Endothelial cell of hepatic sinusoid (primary cell): ENCODE results near the gene SCG5.

Experiments used
- in situ Hi-C: cut with HindIII; loops from 2 replicates; pipeline ENCODE4 v1.10.0; 2017; ENCODE audit warnings: low sequenced_read_pairs

SCG5 gene

DNA sequence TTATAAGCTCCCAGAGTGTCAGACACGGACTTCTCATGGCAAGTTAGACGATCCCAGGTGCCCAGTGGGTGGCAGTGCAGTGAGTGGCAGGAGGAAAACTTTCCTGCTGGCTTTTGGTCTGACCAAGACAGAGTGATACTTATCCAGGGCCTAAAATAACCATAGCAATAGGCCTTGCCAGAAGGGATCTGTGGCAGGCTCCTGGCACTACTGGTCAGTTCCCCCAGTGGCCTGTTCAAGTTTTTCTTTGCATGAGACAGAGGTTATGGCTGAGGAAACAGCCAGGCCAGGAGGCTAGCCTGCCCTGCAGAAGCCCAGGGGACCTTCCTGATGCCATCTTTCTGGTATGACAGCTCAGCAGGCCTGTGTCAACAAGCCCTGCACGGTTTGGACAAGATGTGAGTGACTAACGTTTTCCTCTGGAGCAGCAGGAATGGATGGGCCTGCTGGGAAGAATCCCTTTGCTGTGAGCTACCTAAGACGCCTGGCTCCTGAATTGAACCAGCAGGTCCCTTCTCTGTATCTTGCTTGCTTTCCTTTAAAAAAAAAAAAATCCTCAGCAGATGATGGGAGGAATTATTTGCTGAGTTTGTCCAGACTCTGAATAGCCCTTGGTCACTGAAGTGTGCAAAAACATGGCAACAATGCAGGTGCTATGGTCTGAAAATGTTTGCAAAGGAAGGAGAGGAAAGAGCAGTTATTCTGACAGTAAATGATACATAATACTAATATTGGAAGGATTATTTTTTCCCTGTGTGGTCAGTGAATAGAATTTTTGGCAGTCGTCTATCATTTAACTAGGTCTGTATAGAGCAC lies 18.0 kb downstream of the SCG5 start:
- in situ Hi-C loops: loop anchor here (10.0 kb wide), 1 partner anchor 75 kb away; no protein-coding TSS in a partner anchor

DNA sequence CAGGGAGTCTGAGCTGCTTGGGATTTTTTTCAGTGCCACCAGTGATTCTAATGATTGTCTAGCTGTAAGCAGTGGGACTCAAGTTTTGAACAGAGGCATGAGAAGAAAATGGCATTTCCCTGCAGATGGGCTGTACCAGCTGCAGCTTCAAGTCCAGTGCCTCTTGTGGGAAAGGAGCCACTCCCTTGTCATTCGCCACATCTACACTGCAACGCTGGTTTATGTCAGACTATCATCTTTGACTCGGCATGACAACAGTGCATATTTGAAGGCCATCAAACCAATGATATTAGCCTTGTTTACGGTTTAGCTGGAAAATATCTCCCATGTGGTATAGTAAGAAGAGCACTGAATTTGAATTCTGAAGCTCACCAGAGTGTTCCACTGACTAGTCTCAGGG lies 22.2 kb downstream of the SCG5 start:
- in situ Hi-C loops: loop anchor here (10.0 kb wide), 1 partner anchor 71 kb away; no protein-coding TSS in a partner anchor

DNA sequence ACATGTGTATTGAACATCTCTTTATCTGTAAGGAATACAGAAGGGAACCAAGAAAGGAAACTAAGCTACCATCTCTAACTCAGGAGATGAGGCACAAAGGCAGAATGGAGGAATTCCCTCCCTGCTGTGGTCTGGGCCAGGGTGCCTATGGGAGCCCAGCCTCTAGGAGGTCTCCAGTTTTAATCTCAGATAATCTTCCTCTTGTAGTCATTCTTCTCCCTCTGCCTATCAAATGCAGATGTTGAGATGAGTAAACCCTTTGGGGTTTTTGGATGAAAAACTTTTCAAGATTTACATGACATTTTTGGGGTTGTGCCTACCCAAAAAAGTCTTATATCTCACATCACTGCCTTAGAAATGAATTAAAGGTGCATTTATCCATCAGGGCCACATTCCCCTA lies 23.3 kb downstream of the SCG5 start:
- in situ Hi-C loops: loop anchor here (5.0 to 10.0 kb wide), 2 partner anchors 43 to 70 kb away; no protein-coding TSS in a partner anchor

DNA sequence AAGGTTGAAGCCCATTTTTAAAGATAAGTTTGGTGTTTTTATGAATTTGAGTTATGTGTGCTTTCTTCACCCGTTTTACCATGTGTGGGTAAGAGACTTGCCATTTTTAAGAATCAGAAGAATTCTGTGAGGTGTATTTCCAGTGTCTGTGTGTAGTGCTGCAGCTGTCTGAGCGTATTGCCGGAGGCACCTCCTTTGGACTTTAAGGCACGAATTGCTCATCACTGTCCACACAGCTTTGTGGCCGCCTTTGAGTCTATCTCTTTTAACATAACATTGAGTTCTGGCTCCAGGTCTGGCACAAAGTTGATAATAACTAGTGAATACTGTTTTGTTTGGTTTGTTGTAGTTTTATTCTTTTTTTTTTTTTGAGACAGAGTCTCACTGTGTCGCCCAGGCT lies 25.8 kb downstream of the SCG5 start:
- in situ Hi-C loops: loop anchor here (5.0 to 10.0 kb wide), 2 partner anchors 40 to 67 kb away; no protein-coding TSS in a partner anchor

DNA sequence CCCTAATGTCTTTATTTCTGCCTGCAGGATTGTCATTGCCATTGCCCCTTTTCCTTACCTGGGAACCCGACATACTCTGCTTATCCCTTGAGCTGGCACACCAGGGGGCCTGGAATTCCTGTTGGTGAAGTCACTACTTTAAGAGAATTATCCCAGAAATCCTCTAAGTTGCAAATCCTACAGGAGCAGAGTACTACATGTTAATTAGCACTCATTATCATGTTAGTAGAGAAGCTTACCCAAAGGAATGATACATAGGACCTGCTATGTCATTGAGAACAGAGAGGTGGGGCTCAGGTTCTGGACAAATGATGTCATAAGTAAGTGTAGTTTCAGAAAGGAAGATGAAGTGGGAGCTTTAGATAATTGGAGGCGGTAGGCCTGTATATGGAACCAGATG lies 27.4 kb downstream of the SCG5 start:
- in situ Hi-C loops: loop anchor here (5.0 to 10.0 kb wide), 2 partner anchors 38 to 66 kb away; no protein-coding TSS in a partner anchor

DNA sequence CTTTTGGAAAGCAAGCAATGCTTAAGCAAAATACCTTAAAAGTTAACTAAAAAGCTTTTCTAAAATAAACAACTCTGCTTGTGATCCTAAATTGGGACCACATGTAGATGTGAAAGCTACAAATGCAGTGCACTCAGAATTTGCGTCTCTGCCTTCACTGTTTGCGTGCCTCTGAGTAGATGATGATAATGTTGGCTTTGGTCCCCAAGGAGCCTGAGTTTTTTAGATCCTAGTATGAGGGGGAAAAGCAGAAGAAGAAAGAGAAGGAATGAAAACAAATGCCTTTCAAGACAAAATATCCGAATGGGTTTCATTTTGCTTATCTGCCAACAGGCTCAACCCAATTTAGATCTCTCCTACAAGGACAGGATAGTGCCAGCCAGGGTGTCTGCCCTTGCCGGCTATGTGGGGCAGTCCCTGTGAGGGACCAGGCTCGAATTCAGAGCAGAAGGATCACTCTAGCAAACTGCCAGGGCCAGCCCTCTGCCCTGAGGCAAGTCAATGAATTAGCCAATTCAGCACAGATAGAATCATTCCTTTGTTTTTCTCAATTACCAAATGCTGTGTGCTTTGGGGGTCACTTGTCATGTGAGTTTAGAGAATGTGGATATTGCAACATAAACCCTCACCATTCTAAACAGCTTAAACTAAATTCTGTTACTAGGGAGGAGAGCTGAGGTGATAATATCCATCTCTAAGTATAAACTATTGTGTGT lies 28.5 kb downstream of the SCG5 start:
- in situ Hi-C loops: loop anchor here (5.0 to 10.0 kb wide), 2 partner anchors 37 to 65 kb away; no protein-coding TSS in a partner anchor

DNA sequence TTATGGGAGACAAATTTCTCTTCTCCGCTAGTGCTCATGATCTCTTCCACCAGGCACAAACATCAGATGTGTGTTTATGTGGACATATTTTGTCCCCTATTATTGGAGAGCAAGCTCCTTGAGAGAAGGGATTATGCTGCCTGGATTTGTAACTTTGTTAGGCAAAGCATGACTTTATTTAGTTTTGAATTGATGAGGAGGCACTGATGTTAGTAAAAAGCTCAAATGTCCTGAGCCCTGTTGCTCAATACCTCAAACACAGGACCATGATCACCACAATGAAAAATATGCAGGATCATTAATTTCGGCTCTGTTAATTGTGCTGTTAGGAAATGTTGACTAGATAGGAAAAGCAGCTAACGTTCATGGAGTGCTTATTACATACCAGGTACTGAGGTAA lies 29.1 kb downstream of the SCG5 start:
- in situ Hi-C loops: no loop called here

DNA sequence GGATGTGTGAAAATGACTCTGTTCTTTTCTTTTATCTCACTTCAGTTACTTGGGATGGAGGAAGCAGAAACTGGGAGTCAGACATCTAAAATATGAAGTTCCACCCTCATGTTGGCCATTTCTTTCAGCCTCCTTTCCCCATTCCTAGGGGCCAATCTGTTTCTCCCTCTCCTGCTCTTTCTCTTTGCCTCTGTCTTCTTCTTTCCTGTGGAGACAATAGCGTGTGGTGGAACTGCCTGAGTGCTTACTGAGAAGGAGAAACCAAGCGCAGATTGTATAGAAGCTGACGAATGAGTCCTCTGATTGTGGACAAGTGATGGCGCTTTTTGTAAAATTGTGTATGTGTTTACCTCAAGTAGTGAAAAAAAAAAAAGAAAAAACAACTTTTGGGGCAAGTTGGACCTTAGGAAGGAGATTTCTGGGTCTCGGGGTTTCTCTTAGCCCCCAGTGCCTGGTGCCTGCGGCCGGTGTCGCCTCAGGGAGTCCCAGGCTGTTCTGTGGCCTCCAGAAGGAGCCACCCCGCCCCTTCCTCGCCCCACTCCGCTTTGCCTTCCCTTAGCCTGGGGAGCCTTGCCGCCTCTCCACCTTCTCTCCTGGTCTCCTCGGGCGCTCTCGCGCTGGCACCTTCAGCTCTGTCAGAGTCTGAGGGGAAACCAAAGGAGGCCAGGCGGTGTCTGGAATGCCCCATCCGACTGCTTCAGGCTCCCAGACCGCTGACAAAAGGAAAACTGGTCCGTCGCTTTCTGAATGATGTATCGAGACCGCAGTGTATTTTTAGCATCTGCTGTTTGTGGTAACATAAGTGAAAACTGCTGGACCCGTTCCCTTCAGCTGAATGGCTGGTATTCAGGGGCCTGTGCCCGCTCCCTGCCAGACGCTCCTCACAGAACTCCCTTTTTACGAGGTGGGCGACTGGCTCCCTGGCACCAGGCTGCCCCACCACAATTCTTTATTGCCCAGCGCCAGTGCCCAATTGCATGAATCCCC lies 30.1 kb downstream of the SCG5 start:
- in situ Hi-C loops: no loop called here

DNA sequence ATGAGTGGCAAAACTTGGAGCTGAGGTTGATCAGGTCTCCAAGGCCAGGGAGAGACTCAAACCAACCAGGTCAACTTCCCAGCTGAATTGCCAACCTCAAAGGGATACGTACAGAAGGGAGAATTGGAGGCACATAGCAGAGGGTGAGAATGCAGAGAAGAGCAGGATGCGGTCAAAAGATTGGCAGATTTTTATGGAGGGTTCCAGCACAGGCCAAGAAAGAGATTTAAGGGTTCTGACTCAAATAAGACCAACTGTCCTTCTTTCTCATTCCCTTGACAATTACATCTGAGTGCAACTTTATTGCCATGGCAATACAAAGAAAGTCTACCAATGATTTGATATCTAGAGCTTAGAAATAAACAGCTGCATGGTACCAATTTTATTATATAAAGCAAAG lies 33.2 kb downstream of the SCG5 start:
- in situ Hi-C loops: loop anchor here (5.0 kb wide), 1 partner anchor 98 kb away; no protein-coding TSS in a partner anchor

DNA sequence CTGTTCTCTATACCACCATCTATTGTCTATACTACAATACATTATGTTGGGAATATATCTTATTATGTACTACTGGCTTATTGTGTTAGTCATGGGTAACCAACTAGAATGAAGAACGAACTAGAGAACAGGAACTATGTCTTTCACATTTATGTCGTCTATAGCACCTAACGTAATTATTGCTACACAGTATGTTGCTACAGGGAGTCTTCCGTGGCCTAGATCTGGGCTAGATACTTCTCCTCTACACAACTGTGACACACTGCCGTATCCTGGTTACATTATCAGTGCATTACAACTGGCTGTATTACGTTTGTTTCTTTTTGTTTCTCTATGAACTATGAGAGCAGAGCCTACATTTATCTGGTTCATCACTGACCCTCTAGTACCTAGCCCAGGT lies 34.0 kb downstream of the SCG5 start:
- in situ Hi-C loops: loop anchor here (5.0 kb wide), 1 partner anchor 97 kb away; no protein-coding TSS in a partner anchor

DNA sequence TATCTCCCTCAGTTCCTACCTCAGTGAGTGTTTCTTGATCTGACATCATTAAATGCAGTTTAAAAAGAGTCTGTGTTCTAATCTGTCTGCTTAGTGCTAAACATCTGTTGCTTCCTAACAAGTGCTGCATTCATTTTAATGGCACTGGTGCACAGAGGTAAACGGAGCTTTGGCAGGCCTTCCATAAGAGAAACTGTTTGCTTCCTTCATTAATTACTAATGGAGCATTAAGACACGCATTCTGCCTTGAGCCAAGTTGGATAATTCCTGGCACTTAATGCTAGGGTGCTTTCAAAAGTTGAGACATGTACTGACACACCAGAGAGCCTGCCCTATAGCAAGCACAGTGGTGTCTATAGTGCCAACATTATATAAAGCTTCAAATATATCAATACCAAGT lies 34.7 kb downstream of the SCG5 start:
- in situ Hi-C loops: loop anchor here (5.0 kb wide), 1 partner anchor 96 kb away; no protein-coding TSS in a partner anchor

DNA sequence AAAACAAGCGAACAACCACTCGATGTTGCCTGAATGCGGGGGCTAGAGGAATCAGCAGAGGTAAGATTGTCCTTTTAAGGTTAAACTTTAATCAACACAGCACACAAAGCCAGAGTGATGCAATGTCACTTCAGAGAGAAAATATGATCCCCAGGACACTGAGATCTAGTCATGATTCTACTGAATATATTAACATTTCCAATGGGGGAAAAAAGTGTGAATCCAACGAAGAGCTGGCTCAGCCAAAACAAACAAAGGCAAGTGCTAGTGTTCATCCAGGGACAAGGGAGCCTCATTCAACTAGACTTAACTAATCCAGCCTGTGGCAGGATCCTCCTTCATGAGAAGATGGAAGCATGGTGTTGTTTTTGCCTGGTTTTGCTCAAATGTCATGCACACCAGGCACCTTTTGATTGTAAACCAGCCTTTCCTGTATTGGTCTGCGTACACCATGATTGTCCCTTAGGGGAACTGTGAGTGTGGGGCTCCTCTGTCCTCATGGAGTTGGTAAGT lies 35.8 kb downstream of the SCG5 start:
- in situ Hi-C loops: loop anchor here (5.0 kb wide), 1 partner anchor 95 kb away; no protein-coding TSS in a partner anchor

DNA sequence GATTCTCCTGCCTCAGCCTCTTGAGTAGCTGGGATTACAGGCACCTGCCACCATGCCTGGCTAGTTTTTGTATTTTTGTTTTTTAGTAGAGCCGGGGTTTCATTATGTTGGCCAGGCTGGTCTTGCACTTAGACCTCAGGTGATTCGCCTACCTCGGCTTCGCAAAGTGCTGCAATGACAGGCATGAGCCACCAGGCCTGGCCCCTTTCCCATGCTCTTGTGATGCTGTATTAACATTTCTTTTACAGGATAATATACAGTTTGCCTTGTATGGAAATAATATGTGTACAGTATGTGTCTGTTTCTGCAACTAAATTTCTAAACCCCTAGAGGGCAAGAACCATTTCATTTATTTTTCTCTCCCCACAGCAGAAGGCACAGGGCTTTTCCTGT lies 37.8 kb downstream of the SCG5 start:
- in situ Hi-C loops: loop anchor here (5.0 kb wide), 1 partner anchor 93 kb away; no protein-coding TSS in a partner anchor

DNA sequence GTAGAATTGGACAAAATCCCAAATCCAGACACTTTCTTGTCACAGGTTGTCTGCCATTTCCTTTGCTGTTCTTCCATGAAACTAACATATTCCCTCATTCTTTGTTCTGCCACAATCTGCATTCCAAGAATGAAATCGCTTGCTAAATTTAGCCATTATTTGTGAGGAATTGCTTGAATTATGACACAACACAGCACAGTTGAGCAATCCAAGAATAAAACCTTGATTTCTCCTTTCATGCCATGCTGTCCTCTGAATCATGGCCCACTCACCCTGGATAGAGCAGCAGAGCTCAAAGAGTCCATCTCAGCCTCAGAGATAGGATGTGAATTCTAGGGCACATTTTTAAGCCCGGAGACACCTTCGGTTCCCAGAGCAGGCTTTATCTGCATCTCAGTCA lies 41.1 kb downstream of the SCG5 start:
- in situ Hi-C loops: no loop called here

DNA sequence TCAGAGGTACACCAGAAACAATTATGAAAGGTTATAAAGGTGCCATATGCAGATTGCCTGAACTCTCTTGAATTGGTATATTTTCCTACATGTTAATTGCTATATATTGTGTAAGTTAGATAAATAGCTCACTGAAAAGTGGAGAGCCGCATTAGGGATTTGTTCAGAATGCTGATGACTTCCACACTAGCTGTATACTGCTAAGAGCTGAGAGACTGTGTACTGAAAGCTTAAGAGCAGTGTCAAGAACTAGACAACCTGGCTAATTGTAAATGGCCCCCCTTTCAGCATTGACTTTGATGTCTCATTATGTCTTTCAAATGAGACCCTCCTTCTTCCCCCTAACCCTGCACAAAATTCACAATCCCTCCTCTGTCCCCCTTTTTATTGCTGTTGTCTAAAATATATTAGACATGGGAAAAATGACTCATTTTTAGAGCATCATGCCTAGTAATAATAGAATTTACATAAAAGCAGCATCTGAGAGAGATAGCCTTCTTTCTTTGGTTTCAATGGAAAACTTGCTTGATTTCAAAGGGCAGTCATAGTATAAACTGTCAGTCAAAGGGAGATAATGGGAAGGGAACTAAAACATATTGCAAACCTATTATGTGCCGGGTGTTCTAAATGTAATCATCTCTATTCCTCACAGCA lies 41.6 kb downstream of the SCG5 start:
- in situ Hi-C loops: no loop called here

DNA sequence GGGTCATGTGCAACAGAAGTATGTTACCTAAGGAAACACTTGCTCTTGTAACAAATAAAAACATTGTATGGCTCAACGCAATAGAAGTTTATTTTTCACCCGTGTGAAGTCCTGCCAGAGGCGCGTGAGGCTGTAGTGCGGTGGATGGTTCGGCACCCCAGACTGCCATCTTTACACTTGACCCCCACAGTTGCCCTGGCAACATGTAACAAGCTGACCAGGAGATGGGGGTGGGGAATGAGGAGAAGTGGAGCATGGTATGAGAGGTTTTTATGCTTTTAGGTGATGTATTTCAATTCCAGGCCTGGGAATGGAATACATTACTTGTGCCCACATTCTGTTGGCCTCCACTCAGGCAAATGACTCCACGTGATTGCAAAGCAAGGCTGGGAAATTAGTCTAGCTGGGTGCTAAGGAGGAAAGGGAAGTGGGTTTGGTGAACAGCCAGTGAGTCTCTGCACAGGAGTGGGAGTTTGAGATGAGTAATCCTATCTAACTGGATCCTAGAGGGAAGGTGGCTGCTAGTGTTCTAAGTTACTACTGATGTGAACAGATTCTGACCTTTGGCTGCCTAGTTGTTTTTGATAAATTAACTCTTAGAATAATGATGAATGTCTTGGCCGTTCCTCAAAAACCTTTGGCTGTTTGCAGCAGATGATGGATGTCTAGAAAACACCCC lies 42.5 kb downstream of the SCG5 start:
- in situ Hi-C loops: no loop called here

DNA sequence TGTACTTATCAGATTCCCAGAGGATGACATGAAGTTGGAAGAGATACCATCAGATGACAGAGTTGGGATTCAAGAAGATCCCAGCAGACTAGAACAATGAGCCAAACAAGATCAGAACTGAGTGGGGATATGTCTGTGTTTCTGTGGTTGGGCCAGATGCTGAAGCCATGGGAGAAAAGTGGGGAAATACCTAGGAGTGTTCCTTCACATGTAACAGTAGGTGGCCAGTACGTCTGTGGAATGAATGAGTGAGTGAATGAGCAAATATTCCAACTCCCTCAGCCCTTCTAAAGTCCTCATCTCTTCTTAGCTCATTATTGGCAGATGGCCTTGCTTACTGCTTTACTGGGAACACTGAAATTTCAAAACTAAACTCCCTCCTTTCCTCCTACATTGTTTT lies 44.1 kb downstream of the SCG5 start:
- in situ Hi-C loops: no loop called here

DNA sequence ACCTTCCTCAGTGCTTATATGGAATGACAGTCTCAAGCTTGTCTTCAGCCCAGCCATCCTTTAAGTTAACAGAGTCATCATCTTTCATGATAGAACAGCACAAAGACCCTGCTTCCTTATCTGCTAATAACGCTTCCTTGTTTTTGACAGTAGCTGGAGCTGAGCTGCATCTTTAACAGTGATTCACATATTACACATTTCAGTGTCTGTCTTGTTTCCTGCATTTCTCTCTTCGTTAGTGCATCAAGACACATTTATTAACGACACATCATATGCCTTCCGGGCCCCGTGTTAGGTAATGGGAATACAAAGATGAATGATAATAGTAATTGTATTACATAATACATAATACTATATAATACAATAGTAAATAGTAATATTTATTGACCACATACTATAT lies 46.0 kb downstream of the SCG5 start:
- in situ Hi-C loops: no loop called here

DNA sequence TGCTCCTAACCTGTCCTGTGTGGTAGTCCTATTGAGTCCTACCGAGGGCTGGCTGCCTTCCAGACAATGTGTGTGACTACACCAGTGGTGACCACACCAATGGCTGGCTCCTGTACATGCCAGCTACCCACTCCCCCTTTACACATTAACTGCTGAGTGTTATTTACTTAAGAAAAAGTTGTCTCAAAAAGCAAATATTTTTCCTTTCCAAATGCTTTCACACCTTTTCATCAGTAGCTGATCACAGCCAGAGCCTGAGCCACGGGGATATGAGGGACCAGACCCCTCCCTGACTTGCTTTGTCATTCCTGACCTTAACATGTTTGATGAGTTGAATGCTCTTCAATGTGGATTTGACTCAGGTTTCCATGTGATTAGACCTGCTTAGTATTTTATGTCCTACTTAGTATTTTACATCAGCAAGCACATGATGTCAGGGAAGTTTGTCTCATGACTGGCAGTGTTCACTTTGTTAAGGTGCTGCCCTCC lies 46.7 kb downstream of the SCG5 start:
- in situ Hi-C loops: no loop called here
